ENCODE results near the gene WEE1.
"Not testable (repeated sequence)": the region's sequence is repeated elsewhere in the genome, so short reads cannot be mapped to it uniquely, and the experiment has no call there.

The WEE1 gene

GRCh38 chr11:9619971-9620370 lies 46.5 kb downstream of the WEE1 start:
- no peak for TF ChIP-seq FOXP2 (optimal IDR thresholded peaks at IDR 0.05; ENCODE audit: control extremely low read depth, extremely low read length, insufficient read depth)
- no peak for TF ChIP-seq POLR2AphosphoS5 (IDR thresholded peaks at IDR 0.05; ENCODE audit: borderline replicate concordance, low read depth, low read length)
- no peak for TF ChIP-seq EZH2 (IDR thresholded peaks at IDR 0.05)
- H3K9ac ChIP-seq (ENCODE audit: insufficient read length), result no peak overlapping the region
- no peak overlapping the region for H3K27ac ChIP-seq

DNA sequence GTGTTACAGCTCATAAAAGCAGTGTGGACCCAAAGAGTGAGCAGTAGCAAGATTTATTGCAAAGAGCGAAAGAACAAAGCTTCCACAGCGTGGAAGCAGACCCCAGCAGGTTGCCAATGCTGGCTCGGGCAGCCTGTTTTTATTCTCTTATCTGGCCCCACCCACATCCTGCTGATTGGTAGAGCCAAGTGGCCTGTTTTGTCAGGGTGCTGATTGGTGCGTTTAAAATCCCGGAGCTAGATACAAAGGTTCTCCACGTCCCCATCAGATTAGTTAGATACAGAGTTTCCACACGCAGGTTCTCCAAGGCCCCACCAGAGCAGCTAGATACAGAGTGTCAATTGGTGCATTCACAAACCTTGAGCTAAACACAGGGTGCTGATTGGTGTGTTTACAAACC lies 48.9 kb downstream of the WEE1 start:
- DNase-seq (ENCODE audit: low read depth, low spot score); H3K9ac ChIP-seq (ENCODE audit: insufficient read length); H3K36me3 ChIP-seq (ENCODE audit: insufficient read depth, low read length); H3K27ac ChIP-seq; H3K4me3 ChIP-seq; H3K9me3 ChIP-seq (ENCODE audit: low read depth, low read length): not testable (repeated sequence)

More at GRCh38 chr11:9619971-9620370, 46.5 kb downstream of the WEE1 start:
- no peaks in the 10 kb centered on the region for H3K36me3 ChIP-seq (ENCODE audit: insufficient read depth, low read length)
- no peaks in the 10 kb centered on the region for H3K9me3 ChIP-seq (ENCODE audit: low read depth, low read length)
- DNase-seq (ENCODE audit: low read depth, low spot score), result no peak
- H3K4me3 ChIP-seq, result no peak overlapping the region

GRCh38 chr11:9623053-9623452 lies 49.6 kb downstream of the WEE1 start:
- not testable (repeated sequence) for DNase-seq (ENCODE audit: low read depth, low spot score); H3K36me3 ChIP-seq (ENCODE audit: insufficient read depth, low read length); H3K4me3 ChIP-seq; H3K27ac ChIP-seq; H3K9me3 ChIP-seq (ENCODE audit: low read depth, low read length); H3K9ac ChIP-seq (ENCODE audit: insufficient read length)

DNA sequence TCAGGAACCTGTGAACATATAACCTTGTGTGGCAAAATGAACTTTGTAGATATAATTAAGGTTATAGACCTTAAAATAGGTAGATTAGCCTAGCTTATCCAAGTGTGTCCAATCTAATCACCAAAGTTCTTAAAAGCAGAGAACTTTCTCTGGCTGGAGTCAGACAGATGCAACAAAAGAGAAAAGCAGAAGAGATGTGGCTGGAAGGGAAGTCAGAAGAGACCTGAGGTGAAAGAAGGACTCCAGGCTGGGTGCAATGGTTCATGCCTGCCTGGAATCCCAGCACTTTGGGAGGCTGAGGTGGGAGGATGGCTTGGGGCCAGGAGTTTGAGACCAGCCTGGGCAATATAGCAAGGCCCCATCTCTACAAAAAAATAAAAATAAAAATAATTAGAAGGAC lies 51.0 kb downstream of the WEE1 start:
- H3K27ac ChIP-seq, result no peak overlapping the region
- no peak for DNase-seq (ENCODE audit: low read depth, low spot score)
- H3K9me3 ChIP-seq (ENCODE audit: low read depth, low read length), result no peaks in the 10 kb centered on the region
- H3K36me3 ChIP-seq (ENCODE audit: insufficient read depth, low read length), result no peaks in the 10 kb centered on the region
- TF ChIP-seq EZH2 (IDR thresholded peaks at IDR 0.05), result no peak
- TF ChIP-seq POLR2AphosphoS5 (IDR thresholded peaks at IDR 0.05; ENCODE audit: borderline replicate concordance, low read depth, low read length), result no peak
- TF ChIP-seq FOXP2 (optimal IDR thresholded peaks at IDR 0.05; ENCODE audit: control extremely low read depth, extremely low read length, insufficient read depth), result no peak
- H3K9ac ChIP-seq (ENCODE audit: insufficient read length), result no peak overlapping the region
- no peak overlapping the region for H3K4me3 ChIP-seq

DNA sequence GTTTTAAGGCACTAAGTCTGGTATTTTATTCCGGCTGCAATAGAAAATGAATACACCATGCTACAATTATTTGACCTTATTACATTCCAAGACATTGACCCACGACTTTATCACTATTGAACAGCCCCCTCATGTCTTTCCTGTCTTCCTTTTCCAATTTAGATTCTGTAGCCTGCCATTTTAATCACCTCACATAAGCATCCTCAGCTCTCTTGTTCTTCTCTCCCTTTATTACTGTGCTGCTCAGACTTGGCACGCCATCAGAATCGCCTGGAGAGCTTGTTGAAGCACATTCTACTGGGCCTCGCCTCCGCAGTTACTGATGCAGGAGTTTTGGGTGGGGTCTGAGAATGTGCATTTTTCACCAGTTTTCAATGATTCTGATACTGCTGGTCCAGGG lies 51.7 kb downstream of the WEE1 start:
- Histone ChIP-seq H3K36me3 (ENCODE audit: insufficient read depth, low read length) (no peaks in the 10 kb centered on the region), H3K9me3 (ENCODE audit: low read depth, low read length) (no peaks in the 10 kb centered on the region), H3K27ac (no peak overlapping the region), H3K9ac (ENCODE audit: insufficient read length) (no peak overlapping the region), H3K4me3 (no peak overlapping the region)
- TF ChIP-seq FOXP2 (optimal IDR thresholded peaks at IDR 0.05; ENCODE audit: control extremely low read depth, extremely low read length, insufficient read depth) (no peak), EZH2 (IDR thresholded peaks at IDR 0.05) (no peak), POLR2AphosphoS5 (IDR thresholded peaks at IDR 0.05; ENCODE audit: borderline replicate concordance, low read depth, low read length) (no peak)
- no peak for DNase-seq (ENCODE audit: low read depth, low spot score)

DNA sequence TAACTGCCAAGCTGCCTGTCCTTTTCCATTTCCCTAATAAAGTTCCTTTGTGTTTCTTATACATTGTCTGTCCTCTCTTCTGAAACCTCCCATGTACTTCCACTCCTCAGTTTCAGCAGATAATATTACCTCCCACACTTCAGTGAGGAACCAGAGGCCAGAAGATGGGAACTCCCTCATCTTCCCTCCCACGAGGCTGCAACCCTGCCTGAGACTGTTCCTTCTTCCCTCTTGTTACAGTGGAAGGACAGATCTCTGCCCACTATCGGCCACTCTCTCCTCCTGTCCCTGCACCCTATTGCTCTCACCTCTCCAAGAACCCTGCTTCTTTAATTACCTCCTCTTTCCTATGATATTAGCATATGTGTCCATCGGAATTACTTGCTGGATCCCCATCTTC lies 52.3 kb downstream of the WEE1 start:
- Histone ChIP-seq H3K9ac (ENCODE audit: insufficient read length) (no peak overlapping the region), H3K4me3 (no peak overlapping the region), H3K36me3 (ENCODE audit: insufficient read depth, low read length) (no peaks in the 10 kb centered on the region), H3K9me3 (ENCODE audit: low read depth, low read length) (no peaks in the 10 kb centered on the region), H3K27ac (no peak overlapping the region)
- DNase-seq (ENCODE audit: low read depth, low spot score), result no peak
- no peak for TF ChIP-seq FOXP2 (optimal IDR thresholded peaks at IDR 0.05; ENCODE audit: control extremely low read depth, extremely low read length, insufficient read depth)
- no peak for TF ChIP-seq POLR2AphosphoS5 (IDR thresholded peaks at IDR 0.05; ENCODE audit: borderline replicate concordance, low read depth, low read length)
- TF ChIP-seq EZH2 (IDR thresholded peaks at IDR 0.05), result no peak

GRCh38 chr11:9626496-9627394 lies 53.3 kb downstream of the WEE1 start:
- Histone ChIP-seq H3K27ac (no peak overlapping the region), H3K4me3 (no peak overlapping the region), H3K9ac (ENCODE audit: insufficient read length) (no peak overlapping the region), H3K9me3 (ENCODE audit: low read depth, low read length) (no peaks in the 10 kb centered on the region), H3K36me3 (ENCODE audit: insufficient read depth, low read length) (no peaks in the 10 kb centered on the region)
- no peak for DNase-seq (ENCODE audit: low read depth, low spot score)
- TF ChIP-seq EZH2 (IDR thresholded peaks at IDR 0.05) (no peak), FOXP2 (optimal IDR thresholded peaks at IDR 0.05; ENCODE audit: control extremely low read depth, extremely low read length, insufficient read depth) (no peak), POLR2AphosphoS5 (IDR thresholded peaks at IDR 0.05; ENCODE audit: borderline replicate concordance, low read depth, low read length) (no peak)

GRCh38 chr11:9629064-9629463 lies 55.6 kb downstream of the WEE1 start:
- Histone ChIP-seq H3K36me3 (ENCODE audit: insufficient read depth, low read length) (no peaks in the 10 kb centered on the region), H3K27ac (no peak overlapping the region), H3K9me3 (ENCODE audit: low read depth, low read length) (no peaks in the 10 kb centered on the region), H3K4me3 (no peak overlapping the region), H3K9ac (ENCODE audit: insufficient read length) (no peak overlapping the region)
- DNase-seq (ENCODE audit: low read depth, low spot score), result no peak
- TF ChIP-seq EZH2 (IDR thresholded peaks at IDR 0.05), result no peak
- no peak for TF ChIP-seq FOXP2 (optimal IDR thresholded peaks at IDR 0.05; ENCODE audit: control extremely low read depth, extremely low read length, insufficient read depth)
- TF ChIP-seq POLR2AphosphoS5 (IDR thresholded peaks at IDR 0.05; ENCODE audit: borderline replicate concordance, low read depth, low read length), result no peak

GRCh38 chr11:9633679-9634078 lies 60.2 kb downstream of the WEE1 start:
- Histone ChIP-seq H3K9me3 (ENCODE audit: low read depth, low read length) (no peaks in the 10 kb centered on the region), H3K27ac (no peak overlapping the region), H3K36me3 (ENCODE audit: insufficient read depth, low read length) (no peaks in the 10 kb centered on the region), H3K4me3 (no peak overlapping the region), H3K9ac (ENCODE audit: insufficient read length) (no peak overlapping the region)
- no peak for DNase-seq (ENCODE audit: low read depth, low spot score)
- TF ChIP-seq EZH2 (IDR thresholded peaks at IDR 0.05) (no peak), FOXP2 (optimal IDR thresholded peaks at IDR 0.05; ENCODE audit: control extremely low read depth, extremely low read length, insufficient read depth) (no peak), POLR2AphosphoS5 (IDR thresholded peaks at IDR 0.05; ENCODE audit: borderline replicate concordance, low read depth, low read length) (no peak)

Measured in SK-N-MC (cell line).